ENCODE data around the gene TRAPPC2L.

The TRAPPC2L gene

DNA sequence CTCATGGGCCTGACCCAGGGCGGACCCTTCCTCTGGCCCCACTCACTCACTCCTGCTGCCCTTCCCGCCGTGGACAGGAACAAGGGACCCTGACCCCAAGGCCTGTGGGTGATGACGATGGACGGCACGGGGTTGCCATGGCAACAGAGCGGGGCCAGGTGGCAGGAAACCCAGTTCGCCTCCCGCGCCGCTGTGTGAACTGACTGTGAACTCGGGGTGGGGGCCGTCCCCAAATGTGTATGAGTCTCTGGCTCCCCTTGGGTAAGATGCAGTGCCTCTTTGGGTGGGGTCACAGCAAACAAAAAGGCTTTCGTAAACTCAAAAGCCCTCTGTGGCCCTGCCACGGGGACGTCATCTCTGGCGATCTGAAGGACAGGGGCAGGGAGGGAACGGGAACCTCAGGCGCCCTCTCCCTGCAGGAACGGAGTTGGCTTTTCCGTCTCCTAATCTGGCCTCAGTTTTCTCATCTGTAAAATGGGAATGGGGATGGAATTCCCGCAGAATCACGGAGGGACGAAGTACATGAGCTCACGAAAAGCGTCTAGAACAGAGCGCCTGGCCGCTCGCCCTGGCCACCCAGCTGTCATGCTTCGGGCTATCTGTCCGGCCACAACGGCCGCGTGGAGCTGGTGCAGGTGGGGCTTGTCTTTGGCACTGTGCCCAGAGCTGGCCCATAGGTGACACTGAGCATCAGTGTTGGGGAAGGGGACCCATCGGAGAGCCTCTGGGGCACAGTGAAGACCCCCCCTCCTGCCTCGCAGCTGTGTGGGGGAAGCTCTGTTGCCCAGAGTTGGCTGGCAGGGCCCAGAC, 54.4 kb downstream of the TRAPPC2L start:
- DNase-seq = no peak

DNA sequence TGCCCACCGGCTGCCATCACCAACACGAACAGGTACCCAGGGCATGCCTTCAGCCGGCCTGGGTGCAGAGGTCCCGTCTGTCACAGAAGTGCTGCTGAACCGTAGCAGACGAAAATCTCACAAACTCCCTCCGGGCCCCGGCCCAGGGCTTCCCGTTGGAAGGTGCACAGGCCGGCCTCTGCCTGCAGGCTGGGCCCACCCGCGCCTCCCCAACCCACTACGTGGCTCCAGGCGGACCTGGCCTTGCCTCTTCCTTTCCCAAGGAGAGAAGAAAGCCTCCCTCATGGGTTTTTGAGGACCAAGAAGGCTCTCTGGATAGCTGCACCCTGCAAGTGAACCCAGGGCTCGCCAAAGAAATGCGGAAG, 55.0 kb downstream of the TRAPPC2L start:
- DNase-seq = no peak
